Mammary epithelial cell (primary cell): ENCODE data around the gene BIRC7.
A peak's percentile ranks its signal among the peaks of the same experiment; 100 is the strongest.
"Not testable (repeated sequence)": the region's sequence is repeated elsewhere in the genome, so short reads cannot be mapped to it uniquely, and the experiment has no call there.

Experiments used
- EZH2 ChIP-seq: IDR thresholded peaks from 2 replicates; pipeline ENCODE4 v1.6.1; 2012; ENCODE audit warnings: low read length, inconsistent platforms, borderline replicate concordance
- TF ChIP-seq, protein P1 (sequence below), 2 donors: IDR thresholded peaks in 1 of 2; conservative IDR thresholded peaks in 1 of 2; 2 replicates each; pipeline ENCODE4 v1.5.1; 2011 to 2012; ENCODE audit warnings: inconsistent platforms in 2 of 2, low read length in 2 of 2, mild to moderate bottlenecking in 2 of 2, control low read depth in 1 of 2, low read depth in 1 of 2; ENCODE audit not compliant: insufficient read depth in 1 of 2; ENCODE audit errors: extremely low read depth in 1 of 2

DNA sequence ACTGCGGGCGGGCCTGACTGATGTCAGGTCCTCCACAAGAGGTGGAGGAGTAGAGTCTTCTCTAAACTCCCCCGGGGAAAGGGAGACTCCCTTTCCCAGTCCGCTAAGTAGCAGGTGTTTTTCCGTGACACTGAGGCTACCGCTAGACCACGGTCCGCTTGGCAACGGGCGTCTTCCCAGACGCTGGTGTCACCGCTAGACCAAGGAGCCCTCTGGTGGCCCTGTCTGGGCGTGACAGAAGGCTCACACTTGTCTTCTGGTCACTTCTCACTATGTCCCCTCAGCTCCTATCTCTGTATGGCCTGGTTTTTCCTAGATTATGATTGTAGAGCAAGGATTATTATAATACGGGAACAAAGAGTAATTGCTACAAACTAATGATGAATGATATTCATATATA is 15.6 kb downstream of the BIRC7 start:
- TF ChIP-seq, protein P1, sequence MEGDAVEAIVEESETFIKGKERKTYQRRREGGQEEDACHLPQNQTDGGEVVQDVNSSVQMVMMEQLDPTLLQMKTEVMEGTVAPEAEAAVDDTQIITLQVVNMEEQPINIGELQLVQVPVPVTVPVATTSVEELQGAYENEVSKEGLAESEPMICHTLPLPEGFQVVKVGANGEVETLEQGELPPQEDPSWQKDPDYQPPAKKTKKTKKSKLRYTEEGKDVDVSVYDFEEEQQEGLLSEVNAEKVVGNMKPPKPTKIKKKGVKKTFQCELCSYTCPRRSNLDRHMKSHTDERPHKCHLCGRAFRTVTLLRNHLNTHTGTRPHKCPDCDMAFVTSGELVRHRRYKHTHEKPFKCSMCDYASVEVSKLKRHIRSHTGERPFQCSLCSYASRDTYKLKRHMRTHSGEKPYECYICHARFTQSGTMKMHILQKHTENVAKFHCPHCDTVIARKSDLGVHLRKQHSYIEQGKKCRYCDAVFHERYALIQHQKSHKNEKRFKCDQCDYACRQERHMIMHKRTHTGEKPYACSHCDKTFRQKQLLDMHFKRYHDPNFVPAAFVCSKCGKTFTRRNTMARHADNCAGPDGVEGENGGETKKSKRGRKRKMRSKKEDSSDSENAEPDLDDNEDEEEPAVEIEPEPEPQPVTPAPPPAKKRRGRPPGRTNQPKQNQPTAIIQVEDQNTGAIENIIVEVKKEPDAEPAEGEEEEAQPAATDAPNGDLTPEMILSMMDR (conservative IDR thresholded peaks at IDR 0.05 in 1 of 2, IDR thresholded peaks at IDR 0.05 in 1 of 2; ENCODE audit: extremely low read depth in 1 of 2, insufficient read depth in 1 of 2, low read depth in 1 of 2, low read length in 2 of 2) = peak in 1 of 2 donors; percentile 22
- TF ChIP-seq EZH2 = not testable (repeated sequence)
